Naive thymus-derived CD8-positive, alpha-beta T cell (primary cell): Measurements from ENCODE around the gene BSND. TPM values are rescaled to one million over a fixed set of nuclear protein-coding genes. Genes with fewer than 3 reads are reported as not detected.

Source experiments
- ATAC-seq, 2 donors: fragments of 150-1000 bp; cut with Tn5 transposase in 1 of 2; sonication (Bioruptor Pico), chemical (Tn5 transposase) in 1 of 2; 1 replicate in 1 of 2; 2 replicates in 1 of 2; pipeline ENCODE4 v1.10.0; 2021; ENCODE audit warnings: mild to moderate bottlenecking in 2 of 2, moderate library complexity in 2 of 2
- POLR2A ChIA-PET: fragments of 350-600 bp; sonication (Branson Sonifier 250); formaldehyde crosslinking; loops from one replicate; lab custom pipeline; 2021; ENCODE audit warnings: antibody characterized with exemption; lab: Charles Lee
- DNase-seq, 10 donors: peaks; one replicate each; pipeline versions ENCODE4 v3.0.0 to v3.0.0-alpha.2; 2020 to 2022
- H3K27ac Mint-ChIP-seq, 10 donors: one replicate each; pipeline ENCODE4 v1.8.0; 2020 to 2022; ENCODE audit warnings: mild to moderate bottlenecking in 10 of 10, mixed read lengths in 10 of 10, moderate library complexity in 4 of 10, inconsistent platforms in 1 of 10
- H3K27me3 Mint-ChIP-seq, 5 donors: one replicate each; pipeline ENCODE4 v1.8.0; 2021 to 2022; ENCODE audit warnings: mixed read lengths in 5 of 5
- H3K36me3 Mint-ChIP-seq, 3 donors: one replicate each; pipeline ENCODE4 v1.8.0; 2020 to 2022; ENCODE audit warnings: mixed read lengths in 3 of 3, mild to moderate bottlenecking in 2 of 3, inconsistent platforms in 1 of 3
- H3K4me1 Mint-ChIP-seq, 4 donors: one replicate each; pipeline ENCODE4 v1.8.0; 2021 to 2022; ENCODE audit warnings: mixed read lengths in 4 of 4
- H3K4me3 Mint-ChIP-seq, 10 donors: one replicate each; pipeline ENCODE4 v1.8.0; 2020 to 2022; ENCODE audit warnings: mild to moderate bottlenecking in 10 of 10, mixed read lengths in 10 of 10, moderate library complexity in 6 of 10, inconsistent platforms in 1 of 10
- H3K9me3 Mint-ChIP-seq, 9 donors: one replicate each; pipeline ENCODE4 v1.8.0; 2020 to 2022; ENCODE audit warnings: mixed read lengths in 9 of 9, mild to moderate bottlenecking in 3 of 9, inconsistent platforms in 1 of 9, moderate library complexity in 1 of 9
- polyA plus RNA-seq, 3 donors: library from polyadenylated mRNA; unstranded; fragments of 300-500 nt; fragmentation: Illumina TruSeq; gene quantifications; one replicate each; pipeline ENCODE4 v1.2.3, GENCODE V29; 2021
- total RNA-seq, 8 experiments: library from RNA in 2 of 8; stranded (reverse) in 2 of 8; gene quantifications; one replicate each; pipeline ENCODE4 v1.2.3 and lab custom pipeline; 2021 to 2026

BSND gene
- total and polyA plus RNA-seq, 5 experiments from 2014 or later = not detected

DNA sequence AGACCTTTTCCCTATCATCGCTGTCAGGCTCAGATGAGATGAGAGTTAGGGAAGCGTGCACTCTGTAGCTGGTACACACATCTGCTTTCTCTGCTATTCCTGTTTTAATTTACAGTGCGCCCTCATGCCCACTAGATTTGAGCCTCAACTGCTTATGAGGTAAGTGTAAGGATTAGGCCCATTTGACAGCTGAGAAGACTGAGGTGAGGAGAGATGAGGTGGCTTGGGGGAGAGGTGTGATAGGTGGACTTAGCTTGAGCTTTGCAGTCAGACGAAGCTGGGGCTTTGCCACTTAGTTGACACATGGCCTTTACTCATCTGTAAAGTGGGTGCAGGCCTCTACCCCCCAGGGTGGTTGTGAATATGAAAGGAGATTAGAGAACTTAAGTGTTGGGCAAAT is 9.8 kb upstream of the BSND start:
- DNase-seq = no peak
- Mint-ChIP-seq H3K27ac (no peak overlapping the region), H3K4me1 (no peaks in the 10 kb centered on the region), H3K36me3 (no peaks in the 10 kb centered on the region), H3K9me3 (no peaks in the 10 kb centered on the region), H3K4me3 (no peak overlapping the region), H3K27me3 (peaks cover under 1 to 18% (median 7%) of the 10 kb centered on the region in 5 donors)
- ATAC-seq = no peak
- POLR2A ChIA-PET = no interaction called here

DNA sequence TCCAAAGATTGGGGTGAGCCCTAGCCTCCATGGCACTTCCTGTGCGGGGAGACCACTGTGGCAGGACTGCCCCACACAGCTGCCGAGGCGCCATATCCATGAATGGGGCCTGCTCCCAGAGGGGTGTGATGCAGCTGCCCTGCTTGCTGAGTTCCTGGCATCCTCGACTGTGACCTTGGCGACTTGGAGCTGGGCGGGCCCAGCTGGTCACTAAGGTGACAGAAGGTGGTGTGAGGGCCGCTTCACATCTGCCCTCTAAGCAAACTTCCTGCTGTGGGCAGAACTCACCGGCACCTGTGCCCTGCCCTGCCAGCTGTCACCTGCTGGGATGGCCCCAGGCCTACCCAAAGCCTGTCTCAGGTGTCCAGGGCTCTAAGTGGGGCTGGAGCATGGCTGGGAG is 9.3 kb upstream of the BSND start:
- Mint-ChIP-seq H3K27ac (no peak overlapping the region), H3K4me1 (no peaks in the 10 kb centered on the region), H3K36me3 (no peaks in the 10 kb centered on the region), H3K9me3 (no peaks in the 10 kb centered on the region), H3K27me3 (peaks cover 0 to 19% (median 3%) of the 10 kb centered on the region in 5 donors), H3K4me3 (no peak overlapping the region)
- no peak for DNase-seq
- POLR2A ChIA-PET = no interaction called here
- ATAC-seq = no peak

DNA sequence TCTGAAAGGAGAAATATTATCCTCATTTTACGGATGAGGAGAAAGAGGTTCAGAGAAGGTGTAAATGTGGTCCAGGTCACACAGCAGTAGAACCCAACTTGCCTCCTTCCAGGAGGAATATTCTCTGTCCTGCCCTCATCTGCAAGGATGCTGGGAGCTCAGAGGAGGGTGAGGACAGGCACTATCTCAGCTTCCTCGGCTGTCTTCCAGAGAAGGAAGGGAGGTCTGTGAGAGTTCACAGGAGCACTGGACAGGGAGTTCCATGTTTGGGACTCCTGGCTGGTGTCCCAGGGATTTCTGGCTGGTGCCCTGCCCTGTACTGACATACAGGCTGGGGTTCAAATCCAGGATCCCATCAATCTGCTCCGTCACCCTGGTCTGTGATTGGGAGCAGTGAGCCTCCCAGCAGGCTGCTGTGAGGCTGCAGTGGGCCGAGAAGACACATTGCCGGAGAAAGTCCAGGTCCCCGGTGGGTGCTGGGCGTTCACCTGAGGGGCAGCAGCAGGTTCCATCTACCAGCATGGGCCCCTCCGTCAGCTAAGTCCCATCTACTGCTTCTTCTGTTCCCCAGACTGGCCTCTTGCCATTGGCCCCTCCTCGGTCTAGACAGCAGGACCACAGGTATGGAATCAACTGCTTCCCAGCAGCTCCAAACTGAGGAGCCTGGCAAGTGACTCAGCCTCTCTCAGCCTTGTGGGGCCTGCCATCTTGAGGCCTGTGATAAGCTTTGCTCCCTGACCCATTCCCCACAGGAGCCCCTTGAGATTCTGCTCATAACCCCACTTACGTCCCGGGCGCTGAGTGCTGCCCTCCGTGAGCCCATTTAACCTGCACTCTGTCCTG is 8.5 kb upstream of the BSND start:
- peaks cover 0 to 26% (median 9%) of the 10 kb centered on the region in 5 donors for H3K27me3 Mint-ChIP-seq
- no peak for DNase-seq
- no peak overlapping the region for H3K4me3 Mint-ChIP-seq
- no peaks in the 10 kb centered on the region for H3K36me3 Mint-ChIP-seq
- peaks cover 0 to 4% (median 3%) of the 10 kb centered on the region in 4 donors for H3K4me1 Mint-ChIP-seq
- no peaks in the 10 kb centered on the region for H3K9me3 Mint-ChIP-seq
- no peak overlapping the region for H3K27ac Mint-ChIP-seq
- ATAC-seq = no peak
- POLR2A ChIA-PET = no interaction called here

DNA sequence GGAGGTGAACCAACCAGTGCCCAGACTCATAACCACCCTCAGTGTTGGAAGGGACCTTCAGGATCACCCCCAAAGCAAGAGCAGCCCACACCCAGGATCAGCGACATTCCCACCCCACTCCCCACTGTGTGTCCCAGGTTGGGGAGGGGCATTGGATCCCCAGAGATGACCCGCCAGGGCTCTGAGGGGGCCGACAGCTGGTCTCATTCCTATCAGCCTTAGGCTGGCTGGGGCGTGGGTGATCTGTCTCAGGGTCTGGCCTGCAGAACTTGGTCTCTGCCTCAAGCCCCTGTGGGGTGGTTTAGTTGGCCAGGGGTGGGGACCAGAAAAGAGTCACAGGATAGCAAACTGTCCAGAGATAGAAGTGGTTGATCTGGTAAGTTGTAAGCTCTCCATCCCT is 7.8 kb upstream of the BSND start:
- Mint-ChIP-seq H3K4me1 (peaks cover 3 to 11% (median 9%) of the 10 kb centered on the region in 4 donors), H3K27me3 (peaks cover 3 to 27% (median 14%) of the 10 kb centered on the region in 5 donors), H3K9me3 (peaks cover 0 to 3% (median 0%) of the 10 kb centered on the region in 9 donors), H3K4me3 (no peak overlapping the region), H3K27ac (no peak overlapping the region), H3K36me3 (no peaks in the 10 kb centered on the region)
- ATAC-seq (no peak), DNase-seq (no peak)
- POLR2A ChIA-PET = no interaction called here

DNA sequence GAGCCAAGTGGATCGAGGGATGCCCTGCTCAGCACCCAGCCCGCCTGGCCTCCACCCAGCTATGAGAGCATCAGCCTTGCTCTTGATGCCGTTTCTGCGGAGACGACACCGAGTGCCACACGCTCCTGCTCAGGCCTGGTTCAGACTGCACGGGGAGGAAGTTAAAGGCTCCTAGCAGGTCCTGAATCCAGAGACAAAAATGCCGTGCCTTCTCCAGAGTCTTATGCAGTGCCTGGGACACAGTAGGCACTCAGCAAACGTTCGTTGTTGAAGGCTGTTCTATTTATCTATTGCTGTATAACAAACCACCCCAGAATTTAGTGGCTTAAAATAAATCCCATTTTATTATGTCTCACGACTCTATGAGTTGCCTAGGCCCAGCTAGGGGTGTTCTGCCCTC is 6.8 kb upstream of the BSND start:
- ATAC-seq (no peak), DNase-seq (no peak)
- no peak overlapping the region for H3K4me3 Mint-ChIP-seq
- H3K27me3 Mint-ChIP-seq = peaks cover 10 to 30% (median 20%) of the 10 kb centered on the region in 5 donors
- no peaks in the 10 kb centered on the region for H3K36me3 Mint-ChIP-seq
- POLR2A ChIA-PET = no interaction called here
- H3K9me3 Mint-ChIP-seq = peaks cover 0 to 3% (median 0%) of the 10 kb centered on the region in 9 donors
- no peak overlapping the region for H3K27ac Mint-ChIP-seq
- H3K4me1 Mint-ChIP-seq = peaks cover 7 to 21% (median 17%) of the 10 kb centered on the region in 4 donors

DNA sequence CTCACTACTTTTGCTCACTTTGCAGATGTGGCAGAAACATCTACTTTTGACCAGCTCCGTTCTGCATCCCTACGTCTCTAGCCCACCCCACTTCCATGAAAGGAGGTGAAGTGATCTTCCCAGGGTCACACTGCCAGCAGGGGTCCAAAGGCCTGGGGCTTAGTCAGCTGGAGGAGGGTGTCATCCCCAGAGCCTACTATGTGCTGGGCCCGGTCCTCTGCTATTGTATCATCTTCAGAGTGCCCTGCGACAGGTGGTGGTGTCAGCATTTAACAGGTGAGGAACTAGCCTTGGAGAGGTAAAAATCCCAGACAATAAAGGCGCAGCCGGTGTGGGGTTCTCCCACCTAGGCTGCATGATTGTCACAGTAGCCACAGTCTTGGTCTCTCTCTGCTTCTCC is 5.6 kb upstream of the BSND start:
- no peak overlapping the region for H3K4me3 Mint-ChIP-seq
- peaks cover 0 to 3% (median 0%) of the 10 kb centered on the region in 9 donors for H3K9me3 Mint-ChIP-seq
- no peak for DNase-seq
- H3K36me3 Mint-ChIP-seq = no peaks in the 10 kb centered on the region
- H3K27ac Mint-ChIP-seq = no peak overlapping the region
- H3K27me3 Mint-ChIP-seq = peaks cover 17 to 41% (median 30%) of the 10 kb centered on the region in 5 donors
- ATAC-seq = no peak
- POLR2A ChIA-PET = no interaction called here
- peaks cover 7 to 28% (median 21%) of the 10 kb centered on the region in 4 donors for H3K4me1 Mint-ChIP-seq

DNA sequence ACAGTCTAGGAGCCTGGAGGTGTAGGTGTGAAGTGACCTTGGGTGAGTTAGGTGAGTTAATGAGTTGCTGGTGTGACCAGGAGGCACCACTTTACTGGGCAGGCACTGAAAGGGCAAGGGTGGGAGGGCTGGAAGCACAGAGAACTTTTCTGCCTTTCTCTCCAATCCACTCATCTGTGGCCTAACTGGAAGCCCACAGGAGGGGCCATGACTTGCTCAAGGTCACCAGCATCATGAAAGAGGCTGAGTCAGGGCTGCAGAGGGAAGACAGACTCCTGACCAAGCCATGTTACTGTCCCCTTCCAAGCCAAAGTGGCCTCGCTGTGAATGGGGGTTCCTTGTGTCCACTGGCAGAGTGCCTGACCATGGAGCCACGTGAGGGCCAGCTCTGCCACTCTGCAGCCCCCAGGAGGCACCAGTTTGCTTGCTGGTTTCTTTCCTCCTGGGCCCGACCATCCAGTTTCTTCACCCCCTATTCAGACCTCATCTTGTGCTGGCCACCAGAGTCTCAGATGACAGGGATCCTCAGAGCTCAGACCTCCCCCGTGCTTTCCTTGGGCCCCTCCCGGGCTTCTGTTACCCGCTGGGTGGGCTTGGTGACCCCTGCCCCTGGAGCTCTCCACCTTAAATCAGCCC is 4.3 kb upstream of the BSND start:
- Mint-ChIP-seq H3K36me3 (no peaks in the 10 kb centered on the region), H3K27me3 (peaks cover 21 to 44% (median 33%) of the 10 kb centered on the region in 5 donors), H3K4me3 (no peak overlapping the region), H3K9me3 (peaks cover 0 to 3% (median 0%) of the 10 kb centered on the region in 9 donors), H3K27ac (peak overlapping the region in 1 of 10 donors; percentile 44), H3K4me1 (peaks cover 7 to 28% (median 21%) of the 10 kb centered on the region in 4 donors)
- POLR2A ChIA-PET = no interaction called here
- no peak for DNase-seq
- ATAC-seq = no peak

DNA sequence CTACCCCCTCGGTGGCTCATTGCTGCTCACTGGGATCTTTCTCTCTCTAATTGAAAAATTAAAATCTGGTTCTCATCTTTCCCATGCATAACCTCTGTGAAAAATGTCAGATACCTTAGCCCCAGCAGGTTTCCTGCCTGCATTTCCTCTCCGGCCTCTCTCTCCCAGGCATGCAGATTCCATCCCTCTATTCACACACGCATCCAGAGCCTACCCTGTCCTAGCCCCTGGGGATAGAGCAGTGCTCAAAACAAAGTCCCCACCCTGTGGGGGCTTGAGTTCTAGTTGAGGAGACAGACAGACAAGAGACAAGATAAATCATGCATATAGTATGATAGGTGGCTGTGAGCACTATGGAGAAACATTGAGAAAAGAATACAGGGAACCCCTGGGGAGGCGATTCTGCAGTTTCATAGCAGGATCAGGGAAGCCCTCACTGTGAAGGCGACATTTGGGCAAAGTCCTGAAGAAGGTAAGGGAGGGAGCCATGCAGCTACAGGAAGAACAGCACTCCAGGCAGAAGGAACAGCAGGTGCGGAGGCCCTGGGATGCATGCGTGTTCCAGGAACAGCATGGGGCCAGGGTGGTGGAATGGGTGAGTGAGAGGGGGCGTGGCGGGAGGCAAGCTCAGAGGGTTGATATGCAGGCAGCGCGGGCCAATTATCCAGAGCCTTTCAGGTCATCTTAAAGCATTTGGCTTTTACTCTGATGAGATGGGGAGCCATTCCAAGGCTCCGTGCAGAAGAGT is 3.5 kb upstream of the BSND start:
- Mint-ChIP-seq H3K36me3 (no peaks in the 10 kb centered on the region), H3K4me1 (peaks cover 7 to 28% (median 21%) of the 10 kb centered on the region in 4 donors), H3K27me3 (peaks cover 23 to 50% (median 36%) of the 10 kb centered on the region in 5 donors), H3K4me3 (peak overlapping the region in 6 of 10 donors; percentile 25 to 71 (median 32)), H3K27ac (peak overlapping the region in 4 of 10 donors; percentile 4 to 61 (median 32)), H3K9me3 (peaks cover 0 to 3% (median 0%) of the 10 kb centered on the region in 9 donors)
- POLR2A ChIA-PET = no interaction called here
- ATAC-seq (no peak), DNase-seq (no peak)

DNA sequence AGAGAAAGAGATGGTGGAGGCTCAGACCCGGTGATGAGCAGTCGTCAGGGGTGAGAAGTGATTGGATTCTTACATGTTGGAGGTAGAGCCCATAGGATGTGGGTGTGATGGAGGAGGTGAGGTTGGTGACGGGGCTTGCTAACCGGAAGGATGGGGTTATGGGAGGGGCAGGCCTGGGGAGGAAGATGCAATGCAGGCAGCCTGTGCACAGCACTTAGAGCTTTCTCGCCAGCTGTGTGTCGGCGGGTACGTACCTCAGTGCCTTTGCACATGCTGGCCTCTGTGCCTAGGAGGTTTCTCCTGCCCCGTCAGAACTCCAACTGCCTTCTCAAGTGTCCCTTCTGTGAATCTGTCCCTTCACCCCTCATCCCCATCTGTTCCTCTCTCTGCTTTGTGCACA is 2.9 kb upstream of the BSND start:
- peak in 6 of 10 donors; percentile 6 to 44 (median 22) for DNase-seq
- Mint-ChIP-seq H3K4me3 (peak overlapping the region in 8 of 10 donors; percentile 12 to 71 (median 51)), H3K4me1 (peaks cover 7 to 28% (median 21%) of the 10 kb centered on the region in 4 donors), H3K9me3 (peaks cover 0 to 3% (median 0%) of the 10 kb centered on the region in 9 donors), H3K27ac (peak overlapping the region in 5 of 10 donors; percentile 5 to 90 (median 61)), H3K36me3 (no peaks in the 10 kb centered on the region), H3K27me3 (peaks cover 23 to 50% (median 36%) of the 10 kb centered on the region in 5 donors)
- peak; percentile 37 to 69 for ATAC-seq
- POLR2A ChIA-PET = interaction anchor here (1.3 kb wide), 1 partner anchor 51 kb away, joined by 3 read pairs; no protein-coding TSS in a partner anchor

DNA sequence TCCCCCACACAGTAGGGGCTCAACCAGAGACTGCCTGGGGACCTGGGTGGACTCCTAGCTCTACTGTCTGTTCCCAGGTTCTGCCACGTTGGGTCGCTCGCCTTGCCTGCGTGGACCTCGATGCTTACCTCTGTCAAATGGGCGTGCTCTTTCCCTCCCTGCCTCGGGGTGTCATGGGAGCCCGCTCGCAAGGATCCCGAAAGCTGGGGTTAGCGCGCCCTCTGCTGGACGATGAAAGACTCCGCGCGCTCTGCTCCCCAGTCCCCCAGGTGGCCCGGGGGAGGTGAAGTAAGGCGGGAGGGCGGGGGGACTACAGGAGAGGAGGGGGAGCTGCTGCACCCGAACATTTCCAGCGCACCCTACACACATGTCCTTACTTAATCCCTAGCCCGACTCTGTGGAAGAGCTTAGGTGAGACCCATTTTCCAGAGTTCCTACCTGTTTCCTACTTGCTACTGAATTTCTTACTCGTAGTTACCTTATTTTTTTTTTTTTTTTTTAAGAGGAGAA is 2.3 kb upstream of the BSND start:
- Mint-ChIP-seq H3K27me3 (peaks cover 23 to 50% (median 36%) of the 10 kb centered on the region in 5 donors), H3K4me1 (peaks cover 7 to 28% (median 21%) of the 10 kb centered on the region in 4 donors), H3K27ac (peak overlapping the region in 5 of 10 donors; percentile 11 to 90 (median 70)), H3K36me3 (no peaks in the 10 kb centered on the region), H3K4me3 (peak overlapping the region; percentile 34 to 71 (median 59)), H3K9me3 (peaks cover 0 to 3% (median 0%) of the 10 kb centered on the region in 9 donors)
- ATAC-seq = peak; percentile 85 to 90
- POLR2A ChIA-PET = interaction anchor here (1.3 kb wide), 1 partner anchor 51 kb away, joined by 3 read pairs; no protein-coding TSS in a partner anchor
- peak; percentile 29 to 80 (median 66) for DNase-seq

DNA sequence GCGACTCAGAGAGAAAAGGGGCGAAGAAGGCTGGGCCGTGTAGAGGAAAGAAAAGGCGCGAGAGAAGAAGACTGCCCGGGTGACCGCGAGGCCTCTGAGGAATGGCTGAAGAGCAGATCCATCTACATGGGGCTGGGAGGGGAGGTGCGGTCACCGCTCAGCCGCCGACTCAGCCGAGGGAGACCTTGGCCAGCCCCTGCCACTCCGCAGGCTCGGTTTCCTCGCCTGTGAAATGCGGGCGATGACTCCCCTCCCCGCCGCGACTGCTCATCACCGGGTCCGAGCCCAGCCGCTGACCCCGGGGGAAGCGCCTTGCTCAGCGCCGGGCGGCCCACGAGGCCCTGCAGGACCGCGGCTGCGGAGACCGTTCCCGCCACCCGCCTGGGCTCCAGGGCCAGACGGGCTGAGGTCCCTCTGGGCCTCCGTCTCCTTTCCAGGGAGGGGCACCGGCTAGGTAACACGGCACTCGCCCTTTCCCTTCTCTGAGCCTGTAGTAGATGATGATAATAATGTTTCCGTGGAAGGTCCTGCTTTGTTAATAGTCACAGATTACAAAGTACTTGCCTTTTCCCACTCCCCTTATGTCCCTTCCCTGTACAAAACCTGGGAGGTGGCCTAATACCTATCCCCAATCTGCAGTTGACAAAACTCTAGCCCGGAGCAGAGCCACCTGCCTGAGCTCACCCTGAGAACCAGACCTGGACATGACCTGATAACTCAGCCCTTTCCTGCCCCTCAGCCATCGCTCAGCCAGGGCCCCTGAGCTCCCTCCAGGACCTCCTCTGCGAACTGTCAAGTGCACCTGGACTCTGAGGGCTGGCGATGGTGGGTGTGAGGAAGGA is 1.6 kb upstream of the BSND start:
- no peak for DNase-seq
- Mint-ChIP-seq H3K27me3 (peaks cover 23 to 50% (median 36%) of the 10 kb centered on the region in 5 donors), H3K27ac (no peak overlapping the region), H3K4me3 (peak overlapping the region; percentile 34 to 71 (median 60)), H3K9me3 (peaks cover 0 to 3% (median 0%) of the 10 kb centered on the region in 9 donors), H3K36me3 (no peaks in the 10 kb centered on the region), H3K4me1 (peaks cover 7 to 28% (median 21%) of the 10 kb centered on the region in 4 donors)
- ATAC-seq = peak; percentile 2 to 52
- POLR2A ChIA-PET = interaction anchor here (1.3 kb wide), 1 partner anchor 52 kb away, joined by 3 read pairs; no protein-coding TSS in a partner anchor
